Ectodermal cell (in vitro differentiated cells): Measurements from ENCODE around the gene OSBPL1A.

Source experiments
- H3K27ac ChIP-seq: 2 replicates; pipeline ENCODE4 v1.7.0; 2013; ENCODE audit warnings: mild to moderate bottlenecking, low read depth, low read length; ENCODE audit not compliant: insufficient read depth, poor library complexity, severe bottlenecking
- H3K27me3 ChIP-seq: 2 replicates; pipeline ENCODE4 v1.7.0; 2013; ENCODE audit warnings: mild to moderate bottlenecking, low read length; ENCODE audit not compliant: insufficient read depth, control insufficient read depth, poor library complexity, severe bottlenecking
- H3K36me3 ChIP-seq: one replicate; pipeline ENCODE4 v1.7.0; 2013; ENCODE audit warnings: low read length; ENCODE audit not compliant: control insufficient read depth, insufficient read depth
- H3K4me1 ChIP-seq: one replicate; pipeline ENCODE4 v1.7.0; 2013; ENCODE audit warnings: low read length; ENCODE audit not compliant: control insufficient read depth, insufficient read depth
- H3K4me3 ChIP-seq: 2 replicates; pipeline ENCODE4 v1.7.0; 2013; ENCODE audit warnings: low read depth, low read length, control low read depth; ENCODE audit not compliant: insufficient read depth
- H3K9me3 ChIP-seq: 2 replicates; pipeline ENCODE4 v1.7.0; 2013; ENCODE audit warnings: mild to moderate bottlenecking, low read length, moderate library complexity; ENCODE audit not compliant: control insufficient read depth
- WGBS, 2 experiments: methylation state at CpG; one replicate each; pipeline ENCODE4 v1.1.7; 2013; ENCODE audit warnings: missing lambda C conversion rate in 2 of 2; 5-methylcytosine and 5-hydroxymethylcytosine counted together

The OSBPL1A gene

GRCh38 chr18:24272229-24272525 is 125.4 kb downstream of the OSBPL1A start:
- Histone ChIP-seq H3K4me1 (no peaks in the 10 kb centered on the region), H3K27ac (no peak overlapping the region), H3K9me3 (no peaks in the 10 kb centered on the region), H3K4me3 (peak overlapping the region; percentile 63), H3K27me3 (no peaks in the 10 kb centered on the region), H3K36me3 (no peaks in the 10 kb centered on the region)
- WGBS, 2 experiments, result 3 to 4% methylated on average over 9 of the region's 9 CpGs

GRCh38 chr18:24271381-24272228 is 126.0 kb downstream of the OSBPL1A start:
- WGBS, 2 experiments, result 0% methylated on average over 96 of the region's 96 CpGs
- Histone ChIP-seq H3K4me1 (no peaks in the 10 kb centered on the region), H3K36me3 (no peaks in the 10 kb centered on the region), H3K4me3 (peak overlapping the region; percentile 63), H3K27me3 (no peaks in the 10 kb centered on the region), H3K27ac (peak overlapping the region; percentile 56), H3K9me3 (no peaks in the 10 kb centered on the region)

- 0 to 2% methylated on average over 9 of the region's 9 CpGs for WGBS, 2 experiments
- peaks cover 4% of the 10 kb centered on the region for H3K4me1 ChIP-seq
- H3K4me3 ChIP-seq, result peak overlapping the region; percentile 63
- H3K27me3 ChIP-seq, result no peaks in the 10 kb centered on the region
- no peaks in the 10 kb centered on the region for H3K9me3 ChIP-seq
- H3K36me3 ChIP-seq, result no peaks in the 10 kb centered on the region
- peak overlapping the region; percentile 56 for H3K27ac ChIP-seq
Observed at GRCh38 chr18:24270937-24271380, 126.7 kb downstream of the OSBPL1A start.

GRCh38 chr18:24270358-24270936 is 127.2 kb downstream of the OSBPL1A start:
- Histone ChIP-seq H3K27ac (no peak overlapping the region), H3K27me3 (no peaks in the 10 kb centered on the region), H3K9me3 (no peaks in the 10 kb centered on the region), H3K4me3 (peak overlapping the region; percentile 63), H3K36me3 (no peaks in the 10 kb centered on the region), H3K4me1 (peaks cover 5% of the 10 kb centered on the region)
- WGBS, 2 experiments, result 38 to 42% methylated on average over 4 of the region's 4 CpGs

GRCh38 chr18:24268784-24269550 is 128.7 kb downstream of the OSBPL1A start:
- no peak overlapping the region for H3K4me3 ChIP-seq
- H3K9me3 ChIP-seq, result no peaks in the 10 kb centered on the region
- no peaks in the 10 kb centered on the region for H3K36me3 ChIP-seq

DNA sequence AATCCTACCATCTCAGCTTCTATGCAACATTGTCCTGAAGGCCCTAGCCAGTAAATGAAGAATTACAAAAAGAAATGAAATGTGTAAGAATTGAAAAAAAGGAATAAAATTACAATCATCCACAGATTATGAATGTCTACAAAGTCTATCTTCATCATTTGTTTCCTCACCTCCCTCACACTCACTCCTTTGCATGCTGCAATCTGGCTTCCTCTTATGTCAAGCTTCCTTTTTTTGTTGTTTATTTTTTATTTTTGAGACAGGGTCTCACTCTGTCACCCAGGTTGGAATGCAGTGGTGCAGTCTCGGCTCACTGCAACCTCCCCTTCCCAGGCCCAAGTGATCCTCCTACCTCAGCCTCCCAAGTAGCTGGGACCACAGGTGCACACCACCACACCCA is 129.7 kb downstream of the OSBPL1A start:
- no peaks in the 10 kb centered on the region for H3K27me3 ChIP-seq
- H3K9me3 ChIP-seq, result no peaks in the 10 kb centered on the region
- H3K4me3 ChIP-seq, result no peak overlapping the region
- H3K4me1 ChIP-seq, result peaks cover 5% of the 10 kb centered on the region
- no peak overlapping the region for H3K27ac ChIP-seq
- 87 to 100% methylated on average over 1 of the region's 1 CpG for WGBS, 2 experiments
- no peaks in the 10 kb centered on the region for H3K36me3 ChIP-seq

More at GRCh38 chr18:24268784-24269550, 128.7 kb downstream of the OSBPL1A start:
- WGBS, 2 experiments, result 84 to 87% methylated on average over 8 to 10 of the region's 10 CpGs
- Histone ChIP-seq H3K4me1 (peaks cover 5% of the 10 kb centered on the region), H3K27ac (no peak overlapping the region), H3K27me3 (no peaks in the 10 kb centered on the region)

DNA sequence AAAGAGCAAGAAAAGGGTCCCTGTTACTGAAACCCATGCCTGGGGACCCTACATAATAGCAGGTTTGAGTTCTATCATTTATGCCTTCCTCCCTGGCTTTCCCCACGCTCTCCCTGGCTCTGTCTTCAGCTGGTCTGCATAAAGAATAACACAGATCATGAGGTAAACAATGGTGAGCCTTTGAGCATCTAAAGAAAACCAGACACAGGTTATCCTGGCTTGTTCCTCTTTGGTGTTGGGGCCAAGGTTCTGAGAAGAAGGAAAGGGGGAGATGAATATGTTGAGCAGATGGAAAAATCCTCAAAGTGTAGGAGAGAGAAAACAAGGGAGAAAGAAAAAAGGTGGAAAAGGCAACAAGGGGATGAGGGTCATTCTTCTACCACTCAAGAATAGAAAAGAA is 131.5 kb downstream of the OSBPL1A start:
- no peaks in the 10 kb centered on the region for H3K36me3 ChIP-seq
- H3K9me3 ChIP-seq, result no peaks in the 10 kb centered on the region
- H3K4me1 ChIP-seq, result peaks cover 5% of the 10 kb centered on the region
- 38 to 44% methylated on average over 1 of the region's 1 CpG for WGBS, 2 experiments
- H3K27ac ChIP-seq, result no peak overlapping the region
- no peak overlapping the region for H3K4me3 ChIP-seq
- no peaks in the 10 kb centered on the region for H3K27me3 ChIP-seq

DNA sequence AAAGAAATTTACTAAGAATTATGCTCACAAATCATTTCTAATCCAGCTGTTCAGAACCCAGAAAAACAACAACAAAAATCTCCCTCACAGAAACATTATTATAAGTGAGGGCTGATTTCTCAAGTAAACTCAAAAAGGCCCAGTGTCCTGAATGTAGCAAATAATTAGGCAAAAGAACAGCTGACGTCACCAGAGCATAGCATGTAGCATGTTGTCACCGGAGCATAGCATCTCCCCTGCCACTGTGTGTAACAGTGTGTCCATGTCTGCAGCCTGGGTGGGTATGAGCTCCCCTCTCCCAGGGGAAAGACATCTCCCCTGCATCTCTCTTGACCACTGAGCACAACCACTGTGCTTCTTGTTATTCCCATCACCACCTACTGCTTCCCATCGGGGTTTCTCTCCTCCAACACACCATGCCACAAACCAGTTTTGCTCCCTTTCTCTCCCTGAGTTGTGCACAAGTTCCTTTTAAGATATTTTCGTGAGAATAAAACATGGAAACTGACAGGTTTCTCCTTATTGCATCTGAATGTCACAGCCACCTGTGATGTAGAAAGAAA is 132.0 kb downstream of the OSBPL1A start:
- 65 to 68% methylated on average over 4 of the region's 4 CpGs for WGBS, 2 experiments
- Histone ChIP-seq H3K9me3 (no peaks in the 10 kb centered on the region), H3K27ac (no peak overlapping the region), H3K4me3 (no peak overlapping the region), H3K4me1 (peaks cover 5% of the 10 kb centered on the region), H3K36me3 (no peaks in the 10 kb centered on the region), H3K27me3 (no peaks in the 10 kb centered on the region)

DNA sequence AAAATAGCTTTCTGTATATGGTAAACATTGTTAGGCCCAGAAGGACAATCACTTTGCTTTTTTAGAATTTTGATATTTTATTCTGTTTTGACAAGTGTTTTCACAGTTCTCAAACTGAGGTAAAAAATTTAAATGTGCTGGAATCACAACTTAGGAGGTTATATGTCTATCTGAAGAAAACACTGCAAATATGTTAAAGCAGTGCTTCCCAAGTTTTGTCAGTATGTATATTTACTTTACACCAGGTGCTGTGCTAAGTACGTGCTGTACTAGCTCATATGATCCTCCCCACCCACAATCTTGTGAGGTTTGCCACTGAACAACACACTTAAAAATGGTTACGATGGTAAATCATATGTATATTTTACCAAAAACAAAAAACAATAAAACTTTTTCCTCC is 134.6 kb downstream of the OSBPL1A start:
- Histone ChIP-seq H3K27me3 (no peaks in the 10 kb centered on the region), H3K9me3 (peaks cover 2% of the 10 kb centered on the region), H3K27ac (no peak overlapping the region), H3K4me3 (no peak overlapping the region), H3K4me1 (peaks cover 5% of the 10 kb centered on the region), H3K36me3 (no peaks in the 10 kb centered on the region)
- WGBS, 2 experiments, result 55 to 87% methylated on average over 2 of the region's 2 CpGs

GRCh38 chr18:24262087-24262486 is 135.5 kb downstream of the OSBPL1A start:
- no peaks in the 10 kb centered on the region for H3K36me3 ChIP-seq
- WGBS, 2 experiments, result 99 to 100% methylated on average over 3 of the region's 4 CpGs
- H3K27ac ChIP-seq, result no peak overlapping the region
- H3K4me1 ChIP-seq, result peaks cover 5% of the 10 kb centered on the region
- H3K27me3 ChIP-seq, result no peaks in the 10 kb centered on the region
- no peak overlapping the region for H3K4me3 ChIP-seq
- peaks cover 2% of the 10 kb centered on the region for H3K9me3 ChIP-seq
